GM18520 (cell line): ENCODE results near the gene PCLO.
"Not testable (repeated sequence)": the region's sequence is repeated elsewhere in the genome, so short reads cannot be mapped to it uniquely, and the experiment has no call there.

ENCODE experiments used
- ATAC-seq: cut with Tn5 transposase; IDR thresholded peaks from one replicate; pipeline ENCODE4 v1.9.1; 2021; ENCODE audit not compliant: unreplicated experiment

The PCLO gene

GRCh38 chr7:83142365-83142764 lies 20.3 kb downstream of the PCLO start:
- ATAC-seq: no peak

GRCh38 chr7:83141927-83142326 lies 20.8 kb downstream of the PCLO start:
- ATAC-seq: no peak

DNA sequence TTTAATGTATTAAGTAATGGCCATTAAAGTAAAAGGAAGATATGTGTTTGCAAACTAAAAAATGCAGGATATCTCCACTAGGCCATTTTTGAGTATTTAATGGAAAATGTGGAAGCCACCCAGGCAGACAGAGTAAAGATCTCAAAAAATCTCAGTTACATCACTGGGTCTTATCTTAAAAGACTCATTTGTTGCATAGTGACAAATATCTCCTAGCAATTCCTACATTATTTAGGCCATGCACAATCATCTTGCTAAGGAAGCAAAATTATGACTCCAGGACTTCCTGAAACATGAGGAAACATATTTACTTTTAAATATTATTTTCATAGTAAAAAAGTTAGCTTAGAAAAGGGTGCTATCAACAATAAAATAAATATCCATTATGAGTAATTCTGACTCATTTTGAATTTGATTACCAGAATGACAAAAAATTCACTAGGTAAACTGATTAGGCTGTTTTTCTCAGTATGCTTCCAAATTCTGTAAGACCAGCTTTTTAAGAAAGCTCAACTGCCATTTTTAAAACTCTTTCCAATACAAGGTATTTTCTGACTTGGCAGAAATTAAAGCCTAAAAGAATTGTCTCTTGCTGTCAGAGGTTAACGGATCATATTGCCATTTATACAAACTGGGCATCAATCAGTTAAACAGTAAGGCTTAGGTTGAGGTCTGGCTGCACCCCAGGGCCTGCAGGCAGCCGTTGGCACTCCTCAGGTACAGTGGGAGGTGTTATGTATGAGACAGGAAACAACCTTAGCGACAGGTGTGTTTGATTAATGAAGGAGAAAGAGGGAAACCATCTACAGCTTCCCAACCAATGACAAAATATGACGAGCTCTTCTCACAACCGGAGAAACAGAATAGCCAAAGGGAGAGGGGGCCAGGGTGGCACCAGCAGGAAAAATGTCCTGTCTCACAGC lies 31.8 kb downstream of the PCLO start:
- no peak for ATAC-seq

DNA sequence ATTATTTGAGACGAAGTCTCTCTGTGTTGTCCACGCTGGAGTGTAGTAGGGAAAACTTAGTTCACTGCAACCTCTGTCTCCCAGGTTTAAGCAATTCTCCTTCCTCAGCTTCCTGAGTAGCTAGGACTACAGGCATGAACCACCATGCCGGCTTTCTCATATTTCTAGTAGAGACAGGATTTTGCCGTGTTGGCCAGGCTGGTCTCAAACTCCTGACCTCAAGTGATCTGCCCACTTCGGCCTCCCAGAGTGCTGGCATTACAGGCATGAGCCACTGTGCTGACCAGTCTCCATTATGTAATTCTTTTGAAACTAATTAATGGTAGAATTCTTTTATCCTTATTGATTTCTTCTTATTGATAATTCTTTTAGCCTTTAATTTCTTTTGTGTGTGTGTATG lies 32.5 kb downstream of the PCLO start:
- ATAC-seq: no peak

- no peak for ATAC-seq
Measured at GRCh38 chr7:83119494-83119893, 43.2 kb downstream of the PCLO start.

DNA sequence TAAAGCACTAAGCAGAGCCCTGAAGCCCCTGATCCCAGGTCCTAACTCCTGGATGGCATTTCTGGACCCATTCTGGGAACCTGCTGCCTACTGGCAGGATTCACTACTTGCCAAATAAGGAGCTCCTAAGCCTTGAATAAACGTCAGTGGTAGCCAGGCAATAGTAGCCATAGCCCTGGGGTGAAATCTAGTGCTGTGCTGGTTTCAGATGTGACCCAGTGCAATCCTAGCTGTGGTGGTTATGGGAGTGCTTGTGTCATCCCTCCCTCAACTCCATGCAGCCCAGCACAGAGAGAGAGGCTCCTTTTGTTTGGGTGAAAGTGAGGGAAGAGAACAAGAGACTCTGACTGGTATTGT lies 43.7 kb downstream of the PCLO start:
- ATAC-seq: no peak

DNA sequence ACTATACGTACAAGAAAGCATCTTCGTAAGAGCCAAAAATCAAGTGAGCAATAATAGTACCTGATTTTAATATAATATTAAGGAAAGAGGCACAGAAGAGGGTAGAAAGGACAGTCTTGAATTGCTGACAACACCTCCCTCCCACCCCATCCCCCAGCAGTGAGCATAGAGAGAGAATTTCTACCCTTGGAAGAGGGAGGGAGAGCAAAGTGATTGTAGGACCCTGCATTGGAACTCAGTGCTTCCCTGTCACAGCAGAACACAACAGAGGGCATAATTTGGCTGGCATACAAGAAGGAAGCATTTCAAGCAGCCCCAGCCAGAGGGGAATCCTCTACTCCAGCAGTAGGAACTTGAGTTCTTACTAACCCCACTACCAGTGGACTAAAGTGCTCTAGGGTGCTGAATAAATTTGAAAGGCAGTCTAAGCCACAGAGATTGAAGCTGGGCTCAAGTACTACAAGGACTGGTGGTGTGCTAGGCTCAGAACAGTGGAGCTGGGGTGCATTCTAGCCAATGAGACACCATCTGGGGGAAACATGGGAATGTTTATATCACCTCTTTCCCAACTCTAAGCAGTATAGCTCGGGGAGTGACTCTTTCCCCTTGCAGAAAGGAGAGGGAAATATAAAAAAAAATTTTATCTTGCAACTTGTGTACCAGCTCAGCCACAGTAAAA lies 44.2 kb downstream of the PCLO start:
- ATAC-seq: no peak

- ATAC-seq: no peak
Measured at GRCh38 chr7:83117466-83117865, 45.2 kb downstream of the PCLO start.

GRCh38 chr7:83111391-83111790 lies 51.3 kb downstream of the PCLO start:
- no peak for ATAC-seq

DNA sequence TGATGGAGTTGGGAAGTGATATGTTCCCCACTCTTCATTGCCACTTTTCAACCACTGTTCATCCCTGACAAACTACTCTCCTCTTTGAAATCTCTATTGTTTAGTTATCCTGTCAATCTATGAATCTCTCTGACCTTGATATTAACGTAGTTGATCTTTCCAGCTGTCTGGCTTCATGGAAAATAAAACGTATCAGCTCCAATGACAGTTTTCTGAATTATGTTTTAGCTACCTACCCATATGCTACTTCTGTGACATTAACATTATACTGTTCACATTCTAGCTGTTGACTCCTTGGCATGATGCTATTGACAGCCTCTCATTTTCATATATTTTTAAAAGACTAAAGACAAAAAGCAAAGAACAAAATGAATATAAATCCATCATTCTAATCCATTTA lies 53.3 kb downstream of the PCLO start:
- no peak for ATAC-seq

GRCh38 chr7:83105948-83106347 lies 56.7 kb downstream of the PCLO start:
- no peak for ATAC-seq

DNA sequence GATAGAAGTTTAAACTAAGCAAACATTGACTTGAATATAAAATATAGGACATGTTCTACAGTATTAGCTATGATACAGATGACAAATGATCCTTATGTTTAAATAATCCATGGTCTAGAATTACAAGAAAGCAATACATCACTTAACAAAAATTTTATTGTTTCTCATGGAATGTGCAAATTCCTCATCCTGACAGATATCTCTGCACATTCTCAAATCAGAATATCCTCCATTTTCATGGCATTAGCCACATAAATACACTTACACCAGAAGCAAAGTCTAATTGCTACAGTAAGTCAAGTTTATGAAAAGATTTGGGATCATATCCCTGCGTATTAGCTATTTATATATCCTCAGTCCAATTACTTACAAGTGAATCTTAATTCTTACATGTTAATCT lies 57.6 kb downstream of the PCLO start:
- no peak for ATAC-seq

DNA sequence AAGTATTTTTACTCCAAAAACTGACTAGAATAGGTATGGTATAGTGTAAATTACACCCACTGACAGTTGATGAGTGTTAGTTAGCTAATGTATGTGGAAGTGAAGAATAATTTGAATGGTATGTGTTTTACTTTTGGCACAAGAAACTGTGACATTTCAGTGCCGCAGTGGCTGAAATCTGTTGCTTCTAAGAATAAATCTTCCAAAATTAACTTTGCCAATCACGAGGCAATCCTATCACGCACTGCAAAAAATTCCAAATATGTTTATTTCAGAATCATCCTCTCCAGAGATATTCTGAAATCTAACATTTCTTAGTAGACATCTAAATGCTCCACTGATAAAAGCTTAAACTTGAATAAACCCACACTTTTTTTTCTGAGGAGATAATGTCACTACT lies 61.2 kb downstream of the PCLO start:
- ATAC-seq: no peak

- no peak for ATAC-seq
Measured at GRCh38 chr7:83096065-83096580, 66.6 kb downstream of the PCLO start.

DNA sequence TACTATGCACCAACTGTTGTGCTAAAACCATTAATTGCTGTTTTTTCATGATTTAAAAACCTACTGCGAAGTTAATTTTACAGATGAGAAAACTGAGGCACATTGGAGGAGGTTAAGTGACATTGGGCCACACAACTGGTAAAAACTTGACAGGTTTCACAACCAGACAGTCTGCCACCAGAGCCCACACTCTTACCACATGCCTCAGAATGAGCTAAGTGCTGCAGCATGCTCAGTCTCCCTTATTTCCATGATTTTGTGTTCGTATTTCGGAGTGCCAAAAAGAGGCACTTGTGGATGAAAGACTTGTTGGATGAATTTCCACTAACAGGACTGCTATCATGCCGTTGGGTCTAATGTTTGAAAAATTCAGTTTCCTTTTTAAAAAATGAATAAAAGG lies 77.4 kb downstream of the PCLO start:
- ATAC-seq: no peak

DNA sequence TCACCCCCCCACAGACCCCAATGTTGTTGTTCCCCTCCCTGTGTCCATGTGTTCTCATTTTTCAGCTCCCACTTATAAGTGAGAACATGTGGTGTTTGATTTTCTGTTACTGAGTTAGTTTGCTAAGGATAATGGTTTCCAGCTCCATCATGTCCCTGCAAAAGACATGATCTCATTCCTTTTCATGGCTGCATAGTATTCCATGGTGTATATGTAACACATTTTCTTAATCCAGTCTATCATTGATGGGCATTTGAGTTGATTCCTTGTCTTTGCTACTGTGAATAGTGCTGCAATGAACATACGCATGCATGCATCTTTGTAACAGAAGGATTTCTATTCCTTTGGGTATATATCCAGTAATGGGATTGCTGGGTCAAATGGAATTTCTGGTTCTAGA lies 82.8 kb downstream of the PCLO start:
- not testable (repeated sequence) for ATAC-seq

DNA sequence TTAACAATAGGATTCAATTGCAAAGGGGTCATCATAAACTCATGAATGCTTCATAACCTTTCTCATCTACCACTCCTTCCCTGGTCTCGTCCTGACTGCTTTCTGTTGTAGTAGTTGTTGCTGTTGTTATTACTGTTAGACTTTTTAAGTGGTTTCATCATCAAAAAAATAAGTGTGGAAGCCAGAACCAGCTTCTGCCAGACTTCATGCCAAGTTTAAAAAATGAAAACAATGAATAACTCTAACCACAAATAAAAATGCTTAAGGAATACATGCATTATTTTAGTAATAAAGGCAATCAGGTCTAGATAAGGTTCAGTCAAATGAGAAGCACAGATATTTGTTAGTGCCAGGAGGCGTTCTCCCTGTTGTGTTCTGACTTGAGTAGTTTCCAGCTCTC lies 85.4 kb downstream of the PCLO start:
- ATAC-seq: no peak

DNA sequence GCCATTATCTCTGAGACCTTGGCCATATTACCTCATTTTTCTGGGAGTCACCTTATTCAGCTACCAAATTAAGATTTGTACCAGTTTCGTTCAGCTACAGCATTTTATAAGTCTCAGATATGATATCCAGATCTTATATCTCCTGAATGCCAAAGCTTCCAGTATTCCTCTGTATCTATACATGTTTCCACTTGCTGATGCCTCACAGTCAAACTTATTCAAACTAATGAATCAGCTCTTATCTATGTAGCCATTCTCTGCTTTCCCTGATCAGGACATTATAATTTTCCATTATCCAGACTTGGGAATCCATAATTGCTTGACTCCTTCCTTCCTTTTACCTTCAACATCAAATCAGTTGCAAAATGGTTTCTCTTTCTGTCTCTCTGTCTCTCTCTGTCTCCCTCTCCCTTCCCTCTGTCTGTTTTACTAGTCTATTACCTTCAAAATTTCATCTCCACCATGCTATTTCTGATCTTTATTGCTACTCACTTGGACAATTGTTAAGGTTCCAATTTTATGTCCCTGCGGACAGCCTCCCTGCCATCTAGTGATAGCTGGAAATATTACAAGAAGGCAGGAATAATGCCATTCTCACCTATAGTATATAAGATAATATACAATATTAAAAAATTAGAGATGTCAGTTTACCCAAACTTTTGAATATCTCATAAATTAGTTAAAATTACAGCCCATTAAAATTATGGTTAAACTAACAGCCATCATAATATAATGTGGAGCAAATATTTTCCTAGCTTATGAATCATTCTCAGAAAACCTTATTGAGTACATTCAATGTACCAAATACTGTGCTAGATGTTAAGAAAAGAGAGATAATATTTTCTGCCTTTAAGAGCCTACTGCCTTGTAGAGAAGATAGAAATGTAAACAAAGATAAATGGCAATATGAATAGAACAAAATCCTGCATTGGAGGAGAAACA lies 89.8 kb downstream of the PCLO start:
- ATAC-seq: no peak

- no peak for ATAC-seq
Measured at GRCh38 chr7:83065714-83066113, 97.0 kb downstream of the PCLO start.

DNA sequence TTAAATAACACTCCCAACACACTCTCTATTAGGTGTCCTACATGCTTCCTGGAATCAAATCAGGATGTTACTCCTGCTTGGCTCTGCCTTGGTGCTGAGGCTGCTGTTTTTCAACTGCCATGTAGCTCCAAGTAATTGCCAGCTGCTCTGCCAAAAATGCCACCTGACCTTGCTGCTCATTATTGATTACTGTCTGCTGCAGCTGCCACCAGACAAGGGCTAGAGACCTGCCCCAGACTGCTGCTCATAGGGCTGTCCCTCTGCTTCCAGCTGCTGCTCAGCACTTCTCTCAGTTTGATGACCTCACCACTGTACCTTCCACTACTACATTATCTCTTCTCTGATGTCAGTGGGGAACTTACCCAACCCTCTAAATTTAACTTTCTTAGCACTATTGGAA lies 102.5 kb downstream of the PCLO start:
- no peak for ATAC-seq

GRCh38 chr7:83058667-83059066 lies 104.0 kb downstream of the PCLO start:
- no peak for ATAC-seq
